IPS-18c (cell line): ENCODE data around the gene ZNF490.
"Not testable (repeated sequence)": the region's sequence is repeated elsewhere in the genome, so short reads cannot be mapped to it uniquely, and the experiment has no call there.

Source experiments
- H3K4me3 ChIP-seq: 2 replicates; pipeline ENCODE4 v1.7.0; 2013; ENCODE audit warnings: low read depth, mild to moderate bottlenecking, low read length, moderate library complexity; ENCODE audit not compliant: insufficient read depth
- H3K9me3 ChIP-seq: one replicate; pipeline ENCODE4 v1.6.1; 2013; ENCODE audit warnings: mild to moderate bottlenecking, low read length, moderate library complexity; ENCODE audit not compliant: control insufficient read depth, insufficient read depth

ZNF490 gene

DNA sequence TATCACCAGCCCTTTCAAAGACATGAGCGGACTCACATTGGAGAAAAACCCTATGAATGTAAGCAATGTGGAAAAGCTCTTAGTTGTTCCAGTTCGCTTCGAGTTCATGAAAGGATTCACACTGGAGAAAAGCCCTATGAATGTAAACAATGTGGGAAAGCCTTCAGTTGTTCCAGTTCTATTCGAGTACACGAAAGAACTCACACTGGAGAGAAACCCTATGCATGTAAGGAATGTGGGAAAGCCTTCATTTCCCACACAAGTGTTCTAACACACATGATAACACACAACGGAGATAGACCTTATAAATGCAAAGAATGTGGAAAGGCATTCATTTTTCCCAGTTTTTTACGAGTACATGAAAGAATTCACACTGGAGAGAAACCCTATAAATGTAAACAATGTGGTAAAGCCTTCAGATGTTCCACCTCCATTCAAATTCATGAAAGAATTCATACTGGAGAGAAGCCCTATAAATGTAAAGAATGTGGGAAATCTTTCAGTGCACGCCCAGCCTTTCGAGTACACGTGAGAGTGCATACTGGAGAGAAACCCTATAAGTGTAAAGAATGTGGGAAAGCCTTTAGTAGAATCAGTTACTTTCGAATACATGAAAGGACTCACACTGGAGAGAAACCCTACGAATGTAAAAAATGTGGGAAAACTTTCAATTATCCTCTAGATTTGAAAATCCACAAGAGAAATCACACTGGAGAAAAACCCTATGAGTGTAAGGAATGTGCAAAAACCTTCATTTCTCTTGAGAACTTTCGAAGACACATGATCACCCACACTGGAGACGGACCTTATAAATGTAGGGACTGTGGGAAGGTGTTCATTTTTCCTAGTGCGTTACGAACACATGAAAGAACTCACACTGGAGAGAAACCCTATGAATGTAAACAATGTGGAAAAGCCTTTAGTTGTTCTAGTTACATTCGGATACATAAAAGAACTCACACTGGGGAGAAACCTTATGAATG, 17.7 kb upstream of the ZNF490 start:
- Histone ChIP-seq H3K4me3 (no peak overlapping the region), H3K9me3 (peaks cover 19% of the 10 kb centered on the region)

DNA sequence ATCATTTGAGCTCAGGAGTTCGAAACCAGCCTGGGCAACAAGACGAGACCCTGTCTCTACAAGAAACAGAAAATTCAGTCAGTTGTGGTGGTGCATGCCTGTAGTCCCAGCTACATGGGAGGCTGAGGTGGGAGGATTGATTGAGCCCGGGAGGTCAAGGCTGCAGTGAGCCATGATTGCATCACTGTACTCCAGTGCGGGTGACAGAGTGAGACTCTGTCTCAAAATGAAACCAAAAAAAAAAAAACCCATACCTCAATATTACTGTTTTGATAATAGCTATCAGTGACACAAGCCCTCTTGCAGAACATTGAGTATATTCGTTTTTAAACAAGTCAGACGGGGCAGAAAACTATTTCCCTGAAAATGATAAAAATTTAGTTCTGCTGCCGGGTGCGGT, 16.3 kb upstream of the ZNF490 start:
- H3K4me3 ChIP-seq: no peak overlapping the region; the same call in 1 of the 2 replicates
- H3K9me3 ChIP-seq: peaks cover 19% of the 10 kb centered on the region

DNA sequence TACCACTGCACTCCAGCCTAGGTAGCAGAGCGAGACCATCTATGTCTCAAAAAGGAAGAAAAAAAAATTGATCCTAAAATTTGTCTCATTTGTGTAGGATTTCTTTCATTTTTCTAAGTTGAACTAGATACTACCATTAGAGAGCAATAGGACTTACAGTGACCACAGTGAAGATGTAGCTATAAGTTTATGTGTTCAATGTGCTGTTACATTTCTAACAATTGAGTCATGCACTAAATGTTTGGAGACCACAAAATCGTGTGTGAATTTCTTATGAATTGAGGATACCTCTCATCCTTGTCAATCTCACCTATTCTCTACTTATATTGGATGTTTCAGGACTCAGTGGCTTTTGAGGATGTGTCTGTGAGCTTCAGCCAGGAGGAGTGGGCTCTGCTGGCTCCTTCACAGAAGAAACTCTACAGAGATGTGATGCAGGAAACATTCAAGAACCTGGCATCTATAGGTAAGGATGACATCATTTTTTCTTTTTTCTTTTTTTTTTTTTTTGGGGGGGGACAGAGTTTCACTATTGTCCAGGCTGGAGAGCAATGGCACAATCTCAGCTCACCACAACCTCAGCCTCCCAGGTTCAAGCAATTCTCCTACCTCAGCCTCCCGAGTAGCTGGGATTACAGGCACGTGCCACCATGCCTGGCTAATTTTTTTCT, 12.9 kb upstream of the ZNF490 start:
- peaks cover 16% of the 10 kb centered on the region for H3K9me3 ChIP-seq
- H3K4me3 ChIP-seq: no peak overlapping the region

DNA sequence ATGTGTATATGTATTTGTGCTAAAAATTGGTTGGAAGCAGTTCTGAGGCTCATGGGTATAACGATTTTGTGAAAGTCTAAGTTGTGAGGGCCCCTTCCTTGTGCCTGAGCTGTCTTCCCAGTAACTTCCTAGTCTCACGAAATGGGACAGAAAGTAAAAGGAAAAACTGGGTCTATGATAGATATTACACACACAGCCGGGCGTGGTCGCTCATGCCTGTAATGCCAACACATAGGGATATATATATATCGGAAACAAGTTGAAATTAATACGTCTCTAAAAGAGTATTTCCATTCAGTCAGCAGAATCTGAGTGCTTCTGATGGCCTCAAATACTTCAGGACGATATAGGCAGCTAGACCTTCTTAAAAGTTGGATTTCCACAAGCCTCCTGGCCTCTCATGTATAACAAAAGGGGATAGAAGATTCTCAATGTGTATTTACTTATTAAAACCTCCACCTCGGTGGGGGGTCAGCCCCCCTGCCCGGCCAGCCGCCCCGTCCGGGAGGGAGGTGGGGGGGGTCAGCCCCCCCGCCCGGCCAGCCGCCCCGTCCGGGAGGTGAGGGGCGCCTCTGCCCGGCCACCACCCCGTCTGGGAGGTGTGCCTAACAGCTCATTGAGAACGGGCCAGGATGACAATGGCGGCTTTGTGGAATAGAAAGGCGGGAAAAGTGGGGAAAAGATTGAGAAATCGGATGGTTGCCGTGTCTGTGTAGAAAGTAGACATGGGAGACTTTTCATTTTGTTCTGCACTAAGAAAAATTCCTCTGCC, 10.8 kb upstream of the ZNF490 start:
- not testable (repeated sequence) for H3K9me3 ChIP-seq, H3K4me3 ChIP-seq

DNA sequence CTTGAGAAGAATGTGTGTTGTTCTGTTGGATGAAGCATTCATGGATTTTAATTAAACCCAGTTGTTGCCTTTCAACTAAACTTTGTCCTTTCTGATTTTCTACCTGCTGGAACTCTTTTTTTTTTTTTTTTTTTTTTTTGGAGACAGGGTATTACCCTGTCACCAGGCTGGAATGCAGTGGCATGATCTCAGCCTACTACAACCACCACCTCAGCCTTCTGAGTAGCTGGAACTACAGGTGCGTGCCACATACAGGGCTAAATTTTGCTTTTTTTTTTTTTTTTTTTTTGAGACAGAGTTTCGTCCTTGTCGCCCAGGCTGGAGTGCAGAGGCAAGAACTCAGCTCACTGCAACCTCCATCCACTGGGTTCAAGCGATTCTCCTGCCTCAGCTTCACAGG, 7.0 kb upstream of the ZNF490 start:
- H3K9me3 ChIP-seq: no peaks in the 10 kb centered on the region
- no peak overlapping the region for H3K4me3 ChIP-seq

DNA sequence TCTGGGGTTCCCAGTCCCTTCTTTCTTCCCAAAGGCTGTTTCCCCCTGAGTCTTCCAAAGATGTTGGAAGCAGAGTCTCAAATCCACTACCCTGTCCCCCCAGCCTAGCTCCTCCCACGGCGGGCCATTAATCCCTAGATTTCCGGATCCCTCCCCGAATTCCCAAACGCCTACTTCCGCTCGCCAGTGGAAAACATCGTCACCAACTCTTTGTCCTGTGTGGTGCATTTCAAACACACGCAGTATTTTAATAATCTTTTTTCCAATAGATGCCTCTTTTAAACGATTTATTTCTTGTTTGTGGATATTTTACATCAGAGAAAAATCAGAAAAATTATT, 717 bp upstream of the ZNF490 start:
- no peaks in the 10 kb centered on the region for H3K9me3 ChIP-seq

DNA sequence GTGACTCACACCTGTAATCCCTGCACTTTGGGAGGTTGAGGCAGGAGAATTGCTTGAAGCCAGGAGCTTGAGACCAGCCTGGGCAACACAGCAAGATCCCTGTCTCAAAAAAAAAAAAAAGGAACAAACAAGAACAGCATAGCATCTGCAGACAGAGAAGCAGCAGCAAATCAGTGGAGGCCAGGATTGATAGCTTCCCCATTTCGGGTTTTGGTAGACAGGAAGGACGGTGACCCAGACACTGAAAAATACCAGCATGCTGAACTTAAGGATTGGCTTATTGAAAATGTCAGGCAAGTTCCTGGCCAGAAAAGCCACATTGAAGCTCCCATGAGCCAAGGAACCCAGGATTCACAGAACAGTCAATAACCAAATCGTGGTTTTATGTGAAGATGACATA, 3.0 kb downstream of the ZNF490 start:
- H3K9me3 ChIP-seq: no peaks in the 10 kb centered on the region
- no peak overlapping the region for H3K4me3 ChIP-seq

More for the DNA sequence above, 717 bp upstream of the ZNF490 start:
- peak overlapping the region; percentile 72 for H3K4me3 ChIP-seq

DNA sequence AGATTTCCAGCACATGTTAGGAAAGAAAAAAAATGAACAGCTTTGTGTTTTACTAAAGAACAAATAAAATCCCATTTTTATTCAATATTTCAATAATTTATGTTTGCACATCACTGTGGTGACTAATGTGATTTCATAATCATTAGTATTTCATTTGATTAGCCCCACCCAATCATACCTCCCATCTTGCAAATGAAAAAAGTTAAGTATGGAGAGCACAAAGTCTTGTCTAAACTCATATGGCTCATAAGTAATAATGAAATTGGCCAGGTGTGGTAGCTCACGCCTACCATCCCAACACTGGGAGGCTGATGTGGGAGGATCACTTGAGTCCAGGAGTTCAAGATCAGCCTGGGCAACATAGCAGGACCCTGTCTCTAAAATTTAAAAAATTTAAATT, 3.8 kb downstream of the ZNF490 start:
- no peaks in the 10 kb centered on the region for H3K9me3 ChIP-seq
- no peak overlapping the region for H3K4me3 ChIP-seq

DNA sequence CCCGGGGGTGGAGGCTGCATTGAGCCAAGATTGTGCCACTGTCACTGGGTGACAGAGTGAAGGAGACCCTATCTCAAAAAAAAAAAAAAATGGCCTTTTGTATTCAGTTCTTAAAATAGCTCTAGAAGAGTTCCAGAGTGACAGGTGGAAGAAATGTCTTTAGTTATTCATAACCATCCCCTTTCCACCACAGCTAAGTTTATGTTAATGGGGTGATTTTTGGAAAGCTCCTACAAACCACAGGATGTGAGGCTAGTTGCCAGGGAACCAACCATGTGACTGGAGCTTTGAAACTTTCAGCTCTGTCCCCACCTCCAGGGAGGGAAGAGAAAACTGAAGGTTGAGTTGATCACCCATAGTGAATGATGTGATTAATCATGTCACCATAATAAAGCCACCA, 6.9 kb downstream of the ZNF490 start:
- no peak overlapping the region for H3K4me3 ChIP-seq
- H3K9me3 ChIP-seq: no peaks in the 10 kb centered on the region

DNA sequence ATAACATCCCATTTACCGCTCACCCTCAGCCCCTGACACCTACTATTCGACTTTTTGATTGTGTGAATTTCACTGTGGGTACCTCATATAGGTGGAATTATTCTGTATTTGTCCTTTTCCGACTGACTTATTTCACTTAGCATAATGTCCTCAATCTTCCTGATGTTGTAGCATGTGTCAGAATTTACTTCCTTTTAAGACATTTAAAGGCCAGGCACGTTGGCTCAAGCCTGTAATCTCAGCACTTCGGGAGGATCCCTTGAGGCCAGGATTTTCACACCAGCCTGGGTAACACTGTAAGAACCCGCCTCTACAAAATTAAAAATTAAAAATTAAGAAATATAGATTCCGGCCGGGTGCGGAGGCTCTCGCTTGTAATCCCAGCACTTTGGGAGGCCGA, 13.0 kb downstream of the ZNF490 start:
- Histone ChIP-seq H3K9me3 (no peaks in the 10 kb centered on the region), H3K4me3 (no peak overlapping the region)

DNA sequence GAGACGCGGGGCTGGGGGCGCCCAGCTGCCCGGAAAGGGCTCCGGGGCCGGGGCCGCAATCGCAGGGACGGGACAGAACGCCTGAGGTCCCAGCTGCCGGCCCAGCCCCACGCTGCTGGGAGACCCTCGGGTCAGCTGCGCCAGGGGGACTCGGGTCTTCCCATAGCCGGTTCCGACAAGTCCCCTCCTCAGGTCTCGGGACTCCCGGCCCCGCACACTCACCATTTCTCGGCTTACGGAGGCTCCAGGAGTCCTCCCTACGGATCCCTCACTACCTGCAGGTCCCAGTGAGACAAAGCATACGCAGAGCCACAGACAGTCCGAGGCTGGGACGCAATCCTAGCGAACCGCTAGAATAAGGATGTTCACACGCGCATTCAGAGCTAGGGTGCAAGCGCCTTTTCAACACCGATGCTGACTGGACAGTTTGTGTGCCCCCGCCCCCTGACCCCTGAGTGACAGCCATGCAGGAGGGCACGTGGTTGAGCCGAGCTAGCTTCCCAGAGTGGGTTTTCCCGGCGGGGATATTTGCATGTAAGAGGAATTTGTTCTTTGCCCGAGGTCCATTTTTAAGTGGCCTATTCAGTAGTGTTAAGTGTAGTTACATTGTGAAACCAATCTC, 13.6 kb downstream of the ZNF490 start:
- Histone ChIP-seq H3K9me3 (no peaks in the 10 kb centered on the region), H3K4me3 (no peak overlapping the region)

DNA sequence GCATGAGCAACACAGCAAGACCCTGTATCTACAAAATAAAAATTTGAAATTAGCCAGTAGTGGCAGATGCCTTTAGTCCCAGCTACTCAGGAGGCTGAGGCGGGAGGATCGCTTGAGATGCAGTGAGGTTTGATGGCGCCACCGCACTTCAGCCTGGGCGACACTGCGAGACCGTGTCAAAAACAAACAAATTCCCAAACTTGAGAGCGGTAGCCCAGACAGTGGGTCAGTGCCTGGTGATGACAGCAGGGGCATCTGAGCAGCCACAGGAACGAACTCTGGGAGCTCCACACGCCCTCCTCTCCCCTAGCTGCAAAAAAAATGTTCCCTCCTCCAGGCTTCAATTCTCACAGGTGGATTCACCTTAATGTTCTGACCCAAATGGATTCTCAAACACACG, 14.1 kb downstream of the ZNF490 start:
- H3K4me3 ChIP-seq: no peak overlapping the region

DNA sequence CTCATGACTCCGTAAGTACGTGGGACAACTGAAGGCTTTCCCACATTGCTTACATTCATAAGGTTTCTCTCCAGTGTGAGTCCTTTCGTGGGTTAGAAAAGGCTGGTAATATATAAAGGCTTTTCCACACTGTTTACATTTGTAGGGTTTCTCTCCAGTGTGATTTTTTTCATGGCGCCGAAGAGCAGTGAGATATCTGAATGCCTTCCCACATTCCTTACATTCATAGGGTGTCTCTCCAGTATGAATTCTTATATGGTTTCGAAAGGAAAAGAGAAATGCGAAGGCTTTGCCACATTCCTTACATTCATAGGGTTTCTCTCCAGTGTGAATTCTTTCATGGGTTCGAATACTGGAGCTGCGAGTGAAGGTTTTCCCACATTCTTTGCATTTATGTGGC, 29.5 kb downstream of the ZNF490 start:
- H3K4me3 ChIP-seq: no peak overlapping the region
- peaks cover 12% of the 10 kb centered on the region for H3K9me3 ChIP-seq

More for the DNA sequence above, 14.1 kb downstream of the ZNF490 start:
- no peaks in the 10 kb centered on the region for H3K9me3 ChIP-seq

DNA sequence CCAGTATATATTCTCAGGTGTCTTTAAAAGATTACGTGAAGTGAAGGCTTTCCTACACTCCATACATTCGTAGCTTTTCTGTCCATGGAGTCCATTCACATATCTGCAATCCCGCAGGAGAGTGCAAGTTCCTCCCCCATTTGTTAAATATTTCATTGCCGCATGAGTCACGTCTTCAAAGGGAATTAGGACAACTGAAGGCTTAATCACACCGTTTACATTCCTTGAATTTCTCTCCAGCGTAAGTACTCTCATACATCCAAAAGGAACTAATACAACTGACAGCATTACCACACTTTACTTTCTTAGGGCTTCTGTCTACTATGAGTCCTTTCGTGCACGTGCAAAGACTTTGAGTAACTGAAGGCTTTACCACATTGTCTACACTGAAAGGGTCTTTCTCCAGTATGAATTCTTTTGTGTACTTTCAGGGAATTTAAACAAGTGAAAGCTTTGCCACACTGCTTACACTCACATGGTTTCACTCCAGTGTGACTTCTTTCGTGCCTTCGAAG, 30.4 kb downstream of the ZNF490 start:
- Histone ChIP-seq H3K4me3 (no peak overlapping the region), H3K9me3 (peaks cover 12% of the 10 kb centered on the region)

DNA sequence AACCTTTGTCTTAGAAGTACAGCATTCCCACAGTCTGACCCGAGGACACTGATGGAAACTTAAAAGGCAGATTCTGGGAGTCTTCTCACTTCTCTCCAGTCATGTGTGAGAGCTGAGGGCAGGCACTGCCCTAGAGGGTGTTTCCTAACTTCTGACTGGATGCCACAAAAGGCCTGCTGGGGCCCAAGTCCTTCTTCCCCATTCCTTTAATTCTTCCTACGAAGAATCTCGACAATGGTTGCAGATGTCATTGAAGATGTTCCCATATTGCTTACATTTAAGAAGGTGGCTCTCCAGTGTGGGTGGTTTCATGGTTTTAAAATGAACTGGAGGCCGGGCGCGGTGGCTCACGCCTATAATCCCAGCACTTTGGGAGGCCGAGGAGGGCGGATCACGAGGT, 32.0 kb downstream of the ZNF490 start:
- Histone ChIP-seq H3K9me3 (peaks cover 12% of the 10 kb centered on the region), H3K4me3 (no peak overlapping the region)

DNA sequence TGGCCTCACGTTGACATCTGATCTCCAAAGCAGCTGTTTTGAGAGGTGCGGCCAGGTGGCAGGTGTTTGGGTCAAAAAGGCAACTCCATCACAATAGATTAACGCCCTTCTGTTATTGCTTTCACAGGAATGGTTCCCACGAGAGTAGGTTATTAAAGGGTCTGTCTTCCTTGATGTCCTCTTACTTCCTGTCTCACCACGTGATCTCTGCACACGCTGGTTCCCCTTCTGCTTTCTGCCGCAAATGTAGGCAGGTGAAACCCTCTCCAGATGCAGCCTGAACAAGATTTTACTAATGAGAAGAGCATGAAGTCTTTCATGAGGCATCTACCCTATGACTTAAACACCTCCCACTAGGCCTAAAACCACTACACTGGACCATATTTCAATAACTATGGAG, 36.6 kb downstream of the ZNF490 start:
- Histone ChIP-seq H3K9me3 (peaks cover 2% of the 10 kb centered on the region), H3K4me3 (no peak overlapping the region)

DNA sequence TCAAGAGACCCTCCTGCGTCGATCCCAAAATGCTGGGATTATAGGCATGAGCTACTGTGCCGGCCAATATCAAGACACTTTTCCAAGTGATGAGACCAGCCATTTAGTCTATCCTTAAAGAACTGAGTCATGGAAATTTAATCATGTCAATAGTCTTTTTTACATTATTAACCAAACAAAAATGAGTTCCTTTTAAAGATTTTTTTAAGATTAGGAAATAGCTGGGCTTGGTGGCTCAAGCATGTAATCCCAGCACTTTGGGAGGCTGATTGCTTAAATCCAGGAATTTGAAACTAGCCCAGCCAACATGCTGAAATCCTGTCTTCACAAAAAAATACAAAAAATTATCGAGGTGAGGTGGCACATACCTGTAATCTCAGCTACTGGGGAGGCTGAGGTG, 42.7 kb downstream of the ZNF490 start:
- no peaks in the 10 kb centered on the region for H3K9me3 ChIP-seq
- H3K4me3 ChIP-seq: no peak overlapping the region
